Transverse colon (tissue), 4 donors: Measurements from ENCODE around the gene DCLK2.

Source experiments
- POLR2A ChIP-seq: fragments of 450-650 bp; IDR thresholded peaks from one replicate; pipeline ENCODE4 v1.6.1; 2016; ENCODE audit warnings: antibody characterized with exemption, mild to moderate bottlenecking, moderate library complexity
- POLR2AphosphoS5 ChIP-seq, 3 donors: sonication (generic); formaldehyde crosslinking; IDR thresholded peaks; one replicate each; pipeline ENCODE4 v1.6.1; 2016; ENCODE audit warnings: antibody characterized with exemption in 3 of 3
- TF ChIP-seq, protein P1 (sequence below), 5 experiments: fragments of 200-600 bp in 3 of 5; fragments of 450-650 bp in 2 of 5; sonication (generic) in 3 of 5; IDR thresholded peaks; 1 replicate in 2 of 5; 2 replicates in 3 of 5; pipeline ENCODE4 v1.5.1; 2016 to 2017; ENCODE audit warnings: antibody characterized with exemption in 5 of 5, inconsistent platforms in 3 of 5, mild to moderate bottlenecking in 2 of 5, moderate library complexity in 1 of 5

DNA sequence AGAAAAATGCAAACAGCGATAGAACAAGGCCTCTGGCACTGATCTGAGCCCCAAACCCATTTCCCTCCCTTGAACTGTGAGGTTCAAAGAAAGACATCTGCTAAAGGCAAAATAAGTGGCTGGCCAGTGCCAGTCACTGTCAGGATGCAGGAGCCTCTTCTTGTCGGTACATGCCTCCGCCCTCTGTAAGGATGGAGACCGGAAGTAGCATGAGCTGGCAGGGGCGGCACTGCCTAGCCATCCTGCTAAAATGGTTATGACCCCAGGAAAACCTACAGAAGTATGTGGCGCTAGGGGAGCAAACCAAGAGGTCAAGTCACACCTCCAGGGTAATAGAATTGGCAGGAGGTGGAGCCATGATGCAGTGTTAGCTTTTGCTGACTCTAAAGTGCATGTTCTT lies 180.3 kb downstream of the DCLK2 start:
- TF ChIP-seq POLR2A = no peak
- TF ChIP-seq POLR2AphosphoS5 (IDR thresholded peaks at IDR 0.05) = no peak
- TF ChIP-seq, protein P1, sequence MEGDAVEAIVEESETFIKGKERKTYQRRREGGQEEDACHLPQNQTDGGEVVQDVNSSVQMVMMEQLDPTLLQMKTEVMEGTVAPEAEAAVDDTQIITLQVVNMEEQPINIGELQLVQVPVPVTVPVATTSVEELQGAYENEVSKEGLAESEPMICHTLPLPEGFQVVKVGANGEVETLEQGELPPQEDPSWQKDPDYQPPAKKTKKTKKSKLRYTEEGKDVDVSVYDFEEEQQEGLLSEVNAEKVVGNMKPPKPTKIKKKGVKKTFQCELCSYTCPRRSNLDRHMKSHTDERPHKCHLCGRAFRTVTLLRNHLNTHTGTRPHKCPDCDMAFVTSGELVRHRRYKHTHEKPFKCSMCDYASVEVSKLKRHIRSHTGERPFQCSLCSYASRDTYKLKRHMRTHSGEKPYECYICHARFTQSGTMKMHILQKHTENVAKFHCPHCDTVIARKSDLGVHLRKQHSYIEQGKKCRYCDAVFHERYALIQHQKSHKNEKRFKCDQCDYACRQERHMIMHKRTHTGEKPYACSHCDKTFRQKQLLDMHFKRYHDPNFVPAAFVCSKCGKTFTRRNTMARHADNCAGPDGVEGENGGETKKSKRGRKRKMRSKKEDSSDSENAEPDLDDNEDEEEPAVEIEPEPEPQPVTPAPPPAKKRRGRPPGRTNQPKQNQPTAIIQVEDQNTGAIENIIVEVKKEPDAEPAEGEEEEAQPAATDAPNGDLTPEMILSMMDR (IDR thresholded peaks at IDR 0.05) = no peak
